HG03095 (cell line): ENCODE results near the gene F5.

ENCODE experiments used
- ATAC-seq: cut with Tn5 transposase; IDR thresholded peaks from one replicate; pipeline ENCODE4 v1.9.1; 2021; ENCODE audit warnings: moderate library complexity; ENCODE audit not compliant: unreplicated experiment

Gene F5

GRCh38 chr1:169588785-169589485, 2.7 kb upstream of the F5 start:
- ATAC-seq: no peak

GRCh38 chr1:169588112-169588511, 1.8 kb upstream of the F5 start:
- ATAC-seq: no peak

- ATAC-seq: no peak
Observed at GRCh38 chr1:169586067-169586394, 250 bp downstream of the F5 start.

GRCh38 chr1:169585181-169585580, 1.1 kb downstream of the F5 start:
- no peak for ATAC-seq

GRCh38 chr1:169584483-169585144, 1.7 kb downstream of the F5 start:
- ATAC-seq: no peak

- no peak for ATAC-seq
Observed at GRCh38 chr1:169577981-169578738, 8.1 kb downstream of the F5 start.

- no peak for ATAC-seq
Observed at GRCh38 chr1:169576935-169577331, 9.3 kb downstream of the F5 start.

- ATAC-seq: no peak
Observed at GRCh38 chr1:169576241-169576934, 9.9 kb downstream of the F5 start.

- ATAC-seq: no peak
Observed at GRCh38 chr1:169574336-169574735, 11.9 kb downstream of the F5 start.

- ATAC-seq: no peak
Observed at GRCh38 chr1:169572187-169572586, 14.1 kb downstream of the F5 start.

- ATAC-seq: no peak
Observed at GRCh38 chr1:169571450-169571849, 14.8 kb downstream of the F5 start.

GRCh38 chr1:169570172-169570574, 16.1 kb downstream of the F5 start:
- no peak for ATAC-seq

- no peak for ATAC-seq
Observed at GRCh38 chr1:169568497-169568896, 17.8 kb downstream of the F5 start.

GRCh38 chr1:169565335-169566271, 20.7 kb downstream of the F5 start:
- no peak for ATAC-seq

- no peak for ATAC-seq
Observed at GRCh38 chr1:169563650-169564049, 22.6 kb downstream of the F5 start.

- no peak for ATAC-seq
Observed at GRCh38 chr1:169563019-169563615, 23.2 kb downstream of the F5 start.

- no peak for ATAC-seq
Observed at GRCh38 chr1:169561692-169562091, 24.6 kb downstream of the F5 start.

- ATAC-seq: no peak
Observed at GRCh38 chr1:169557131-169557530, 29.1 kb downstream of the F5 start.

- no peak for ATAC-seq
Observed at GRCh38 chr1:169550294-169550693, 36.0 kb downstream of the F5 start.

GRCh38 chr1:169548282-169548681, 38.0 kb downstream of the F5 start:
- ATAC-seq: no peak
